NCI-H82 (cell line): Measurements from ENCODE around the gene RPS15.
"Not testable (repeated sequence)": the region's sequence is repeated elsewhere in the genome, so short reads cannot be mapped to it uniquely, and the experiment has no call there.

Source experiments
- DNase-seq: peaks from one replicate; lab custom pipeline; 2025; lab: John Stamatoyannopoulos, UW

The RPS15 gene

DNA sequence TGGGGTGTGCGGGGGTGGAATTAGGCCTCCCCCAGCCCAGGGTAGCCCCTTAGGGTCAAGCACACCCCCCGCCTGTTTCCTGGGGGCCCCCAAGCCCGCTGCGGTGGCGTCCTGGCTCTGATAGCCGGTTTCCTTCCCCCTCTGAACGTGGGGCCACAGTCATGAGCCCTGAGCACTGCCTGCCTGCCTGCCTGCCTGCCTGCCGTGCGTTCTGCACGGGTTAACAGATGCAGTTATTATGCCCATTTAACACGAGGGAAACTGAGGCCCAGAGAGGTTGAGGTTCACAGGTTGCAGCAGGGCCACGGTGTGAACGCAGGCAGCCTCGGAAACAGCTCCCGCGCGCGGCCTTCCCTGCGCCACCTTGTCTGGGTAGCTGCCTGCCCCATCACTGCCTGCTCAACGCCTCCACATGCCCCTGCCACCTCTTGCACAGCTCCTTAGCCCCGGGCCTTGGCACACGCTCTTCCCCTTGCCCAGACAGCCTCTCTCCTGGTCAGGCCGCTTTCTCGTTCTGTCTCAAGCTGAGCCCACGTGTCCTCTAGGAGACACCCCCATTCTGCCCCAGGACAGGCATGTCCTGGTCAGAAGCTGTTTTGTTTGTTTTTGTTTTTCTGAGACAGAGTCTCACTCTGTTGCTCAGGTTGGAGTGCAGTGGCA is 35.7 kb upstream of the RPS15 start:
- no peak for DNase-seq

DNA sequence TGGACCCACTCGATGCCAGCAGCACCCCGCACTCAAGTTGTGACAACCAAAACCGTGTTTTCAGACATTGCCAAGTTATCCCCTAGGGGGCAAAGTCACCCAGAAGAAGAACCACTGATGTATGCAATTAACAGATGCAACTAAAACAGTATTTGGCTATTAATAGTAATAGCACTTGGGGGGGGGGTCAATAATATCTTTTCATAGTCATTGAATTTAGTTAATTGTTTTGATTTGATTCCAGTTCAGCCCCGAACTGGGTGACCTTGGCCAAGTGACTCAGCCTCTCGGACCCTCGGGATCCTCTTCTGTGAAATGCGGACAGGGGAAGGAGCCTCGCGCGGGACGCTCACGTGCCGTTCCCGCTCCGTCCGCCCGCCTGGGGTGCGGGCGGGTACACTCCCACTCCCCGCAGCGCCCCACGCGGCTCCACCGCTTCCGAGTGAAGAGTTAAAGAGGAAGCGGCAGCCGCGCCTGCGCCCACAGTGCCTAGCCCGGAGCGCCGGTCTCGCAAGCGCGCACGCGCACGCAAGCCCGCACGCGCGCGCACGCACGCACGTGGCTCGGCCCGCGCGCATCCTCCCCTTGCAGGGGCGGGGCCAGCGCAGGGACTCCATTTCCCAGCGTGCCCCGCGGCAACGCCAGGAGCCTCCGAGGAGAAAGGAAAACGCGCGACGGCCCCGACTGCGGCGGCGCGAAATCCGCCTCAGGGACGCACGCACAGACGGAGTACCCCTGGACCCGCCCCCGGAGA is 31.2 kb upstream of the RPS15 start:
- DNase-seq: peak; percentile 96

DNA sequence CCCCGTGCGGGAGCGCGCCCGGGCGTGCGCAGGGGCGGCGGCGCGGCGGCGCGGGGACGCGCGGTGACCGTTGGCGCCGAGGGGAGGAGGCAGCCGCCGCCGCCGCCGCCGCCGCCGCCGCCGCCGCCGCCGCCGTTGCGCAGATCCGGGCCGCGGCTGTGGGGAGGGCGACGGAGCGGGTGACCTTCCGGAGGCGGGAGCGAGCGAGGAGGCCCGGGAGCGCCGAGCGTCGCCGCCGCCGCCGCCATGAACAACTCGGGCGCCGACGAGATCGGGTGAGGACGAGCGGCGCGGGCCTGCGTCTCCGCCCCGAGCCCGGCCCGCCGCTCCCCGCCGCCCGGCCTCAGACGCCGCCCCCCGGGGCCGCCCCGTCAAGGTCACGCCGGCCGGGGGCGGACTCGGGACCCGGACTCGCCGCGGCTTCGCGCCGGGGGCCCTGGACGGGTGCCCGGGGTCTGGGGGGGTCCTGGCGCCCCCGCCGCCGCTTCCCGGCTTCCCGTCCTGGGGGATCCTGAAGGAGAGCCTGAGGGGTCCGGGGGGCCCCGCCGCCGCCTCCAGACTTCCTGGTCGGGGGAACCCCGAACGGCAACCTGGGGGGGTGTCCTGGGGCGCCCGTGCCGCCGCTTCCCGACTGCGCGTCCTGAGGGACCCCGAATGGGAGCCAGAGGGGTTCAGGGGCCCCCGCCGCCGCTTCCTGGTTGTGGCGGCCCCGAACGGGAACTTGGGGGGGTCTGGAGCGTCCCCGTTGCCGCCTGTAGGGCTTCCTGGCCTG is 30.5 kb upstream of the RPS15 start, which contains the start of gene DAZAP1:
Gene DAZAP1, plus strand, starts transcription at position 59 of the 772 bp plus-strand sequence. Its CDS starts 188 bp downstream, at position 247.
- no peak for DNase-seq

DNA sequence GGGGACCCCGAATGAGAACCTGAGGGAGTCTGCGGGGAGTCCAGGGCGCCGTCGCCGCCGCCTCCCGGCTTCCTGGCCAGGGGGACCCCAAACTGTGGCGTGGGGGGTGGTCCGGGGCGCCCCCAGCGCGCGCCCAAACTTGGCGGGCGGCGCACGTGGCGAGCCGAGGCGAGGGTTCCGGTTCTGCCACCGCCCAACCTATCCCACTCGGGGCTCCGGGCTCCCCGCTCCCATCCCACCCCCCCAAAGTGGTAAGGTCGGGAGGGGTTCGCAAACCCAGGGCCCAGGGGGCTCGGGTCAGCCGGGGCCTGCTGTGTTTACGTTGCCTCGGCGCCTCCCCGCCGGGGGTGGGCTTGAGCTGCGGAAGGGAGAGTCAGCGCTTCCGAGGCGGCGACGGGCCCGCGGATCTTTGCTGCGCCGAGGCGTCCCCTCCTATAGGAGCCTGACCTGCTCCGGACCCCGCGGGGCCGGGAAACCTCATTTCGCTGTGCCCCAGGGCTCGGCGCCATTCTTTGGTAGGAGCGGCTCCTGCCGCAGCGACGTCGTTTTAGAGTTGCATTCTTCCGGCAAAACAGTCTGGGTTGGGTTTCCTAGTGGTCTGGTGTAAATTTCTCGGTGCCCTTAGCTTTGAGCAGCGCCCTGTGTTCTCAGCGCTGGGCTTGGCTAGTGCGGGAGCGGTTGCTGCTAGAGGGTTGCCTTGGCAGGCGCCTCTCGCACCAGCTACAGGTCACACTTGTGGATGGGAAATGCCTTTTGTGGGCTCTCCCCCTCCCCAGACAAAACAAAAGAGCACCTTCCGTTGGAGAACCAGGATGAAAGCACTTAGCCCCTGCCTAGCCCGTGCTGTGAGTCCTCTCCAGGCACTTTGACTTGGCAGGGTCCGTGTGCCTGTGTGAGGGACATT is 29.6 kb upstream of the RPS15 start:
- peak; percentile 20 for DNase-seq

DNA sequence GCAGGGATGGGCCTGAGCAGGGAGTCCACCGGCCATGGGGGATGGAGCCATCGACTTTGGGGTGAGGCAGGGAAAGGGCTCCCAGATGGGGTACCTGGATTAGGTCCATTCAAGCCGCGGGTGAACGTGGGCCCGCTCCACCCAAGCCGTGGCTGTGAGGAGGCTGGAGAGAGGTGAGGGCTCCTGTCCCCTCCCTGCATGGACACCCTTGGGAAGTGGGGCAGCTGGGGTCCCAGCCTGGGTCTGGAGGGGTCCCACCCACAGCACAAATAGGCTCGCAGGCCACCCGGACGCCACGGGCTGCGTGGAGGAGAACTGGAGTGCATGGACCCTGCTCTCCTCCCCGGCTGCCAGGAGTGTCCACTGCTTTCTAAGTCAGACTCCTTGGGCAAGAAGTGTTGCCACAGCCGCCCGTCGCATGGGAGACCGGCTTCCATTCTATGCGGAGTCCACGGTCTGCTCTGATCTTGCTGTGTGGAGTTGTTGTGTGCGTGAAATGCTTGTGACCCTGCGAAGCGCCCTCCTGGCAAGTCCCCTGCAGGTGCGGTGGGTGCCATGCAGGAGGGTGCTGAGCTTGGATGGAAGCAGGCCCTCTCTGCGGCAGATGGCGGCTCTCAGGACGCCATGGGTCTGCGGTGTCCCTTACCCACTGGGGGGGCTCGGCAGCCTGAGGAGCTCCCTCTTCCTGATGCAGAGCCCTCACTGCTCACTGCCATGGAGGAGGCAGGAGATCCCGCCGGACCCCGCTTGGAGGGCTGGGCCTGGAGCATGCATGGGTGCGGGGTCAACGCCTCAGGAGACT is 28.8 kb upstream of the RPS15 start:
- no peak for DNase-seq

DNA sequence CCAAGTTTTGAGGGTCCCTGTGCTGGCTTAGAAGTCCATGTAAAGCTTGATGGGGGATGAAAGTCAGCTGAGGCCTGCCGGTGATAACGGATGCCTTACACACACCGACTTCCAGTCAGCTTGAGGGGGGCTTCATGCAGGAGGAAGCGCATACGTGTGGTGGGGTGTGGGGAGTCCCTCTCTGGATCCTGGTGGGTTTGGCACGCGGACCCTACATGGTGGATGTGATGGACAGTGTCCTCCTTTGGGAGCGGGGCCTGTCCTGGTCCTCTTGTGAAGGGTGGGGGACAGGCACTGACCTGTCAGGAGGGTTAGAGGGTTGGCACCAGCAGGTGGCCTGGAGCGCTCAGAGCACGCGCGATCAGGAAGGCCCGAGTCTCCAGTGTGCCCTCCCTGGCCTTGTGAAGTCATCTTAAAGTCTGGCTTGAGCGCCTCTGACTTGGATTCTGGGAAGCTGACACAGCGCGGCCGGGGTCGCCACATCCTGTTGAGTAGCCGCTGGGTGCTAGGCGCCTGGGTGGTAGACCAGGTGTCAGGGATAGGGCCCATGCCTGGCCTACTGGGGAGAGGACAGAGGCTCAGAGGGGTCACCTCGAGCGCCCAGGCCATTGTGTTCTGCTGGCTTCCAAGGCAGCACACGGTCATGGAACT is 27.9 kb upstream of the RPS15 start:
- DNase-seq: no peak

DNA sequence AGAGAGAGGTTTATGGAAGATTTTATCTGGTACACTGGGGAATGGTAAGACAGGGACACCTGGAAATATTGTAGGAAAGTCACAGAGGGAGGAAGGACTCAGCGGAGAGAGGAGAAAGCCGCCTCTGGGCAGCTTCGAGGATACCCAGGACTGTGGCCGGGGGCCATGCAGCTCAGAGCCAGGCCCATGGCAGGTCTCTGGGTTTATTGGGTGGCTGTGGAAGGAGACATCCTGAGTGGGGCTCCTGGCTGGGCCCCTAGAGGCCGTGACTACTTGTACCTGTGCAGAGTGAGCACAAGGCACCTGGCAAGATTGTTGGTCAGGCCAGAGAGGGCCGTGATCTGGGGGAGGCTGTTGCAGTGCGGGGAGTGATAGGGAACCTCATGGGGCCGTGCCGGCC is 27.4 kb upstream of the RPS15 start:
- DNase-seq: no peak

DNA sequence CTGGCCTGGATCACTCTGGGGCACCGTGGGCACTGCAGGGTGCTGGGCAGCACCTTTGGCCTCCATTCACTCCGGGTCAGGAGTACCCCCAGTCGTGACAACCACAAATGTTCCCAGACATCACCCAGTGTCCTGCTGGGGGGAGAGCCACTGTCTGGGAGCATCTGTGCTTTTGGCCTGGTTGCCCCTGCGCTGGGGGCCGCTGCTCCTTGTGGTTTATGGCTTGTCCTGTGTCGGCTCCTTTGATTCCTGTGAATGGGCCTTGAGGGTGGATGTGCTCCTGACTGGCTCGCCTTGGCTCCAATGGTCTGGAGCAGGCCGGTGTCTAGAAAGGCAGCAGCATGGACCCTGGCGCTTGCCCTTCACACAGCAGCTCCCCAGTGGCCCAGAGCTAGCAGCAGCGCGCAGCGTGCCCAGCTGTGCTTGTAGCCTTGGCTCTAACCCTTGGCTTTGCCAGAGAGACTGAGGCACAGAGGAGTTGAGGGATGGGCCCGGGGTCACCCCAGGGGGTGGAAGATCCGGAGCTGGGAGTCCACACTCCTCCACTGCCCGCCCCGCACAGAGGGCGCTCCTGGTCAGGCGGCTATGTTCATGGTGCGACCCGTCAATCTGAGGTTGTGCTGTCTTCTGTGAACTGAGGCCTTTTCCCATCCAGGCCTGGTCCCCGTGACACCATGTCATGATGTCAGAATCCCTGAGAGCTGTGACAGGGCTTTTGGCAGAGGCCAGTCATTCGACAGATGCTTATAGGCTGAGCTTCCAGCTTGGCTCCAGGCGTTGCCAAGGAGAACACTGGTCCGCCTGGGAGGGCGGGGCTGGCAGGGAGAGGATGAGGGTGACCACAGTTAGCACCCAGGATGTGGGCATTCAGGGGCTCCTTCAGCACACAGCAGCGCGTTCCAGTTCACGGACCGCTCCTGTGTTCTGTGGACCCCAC is 26.7 kb upstream of the RPS15 start:
- DNase-seq: peak; percentile 24

DNA sequence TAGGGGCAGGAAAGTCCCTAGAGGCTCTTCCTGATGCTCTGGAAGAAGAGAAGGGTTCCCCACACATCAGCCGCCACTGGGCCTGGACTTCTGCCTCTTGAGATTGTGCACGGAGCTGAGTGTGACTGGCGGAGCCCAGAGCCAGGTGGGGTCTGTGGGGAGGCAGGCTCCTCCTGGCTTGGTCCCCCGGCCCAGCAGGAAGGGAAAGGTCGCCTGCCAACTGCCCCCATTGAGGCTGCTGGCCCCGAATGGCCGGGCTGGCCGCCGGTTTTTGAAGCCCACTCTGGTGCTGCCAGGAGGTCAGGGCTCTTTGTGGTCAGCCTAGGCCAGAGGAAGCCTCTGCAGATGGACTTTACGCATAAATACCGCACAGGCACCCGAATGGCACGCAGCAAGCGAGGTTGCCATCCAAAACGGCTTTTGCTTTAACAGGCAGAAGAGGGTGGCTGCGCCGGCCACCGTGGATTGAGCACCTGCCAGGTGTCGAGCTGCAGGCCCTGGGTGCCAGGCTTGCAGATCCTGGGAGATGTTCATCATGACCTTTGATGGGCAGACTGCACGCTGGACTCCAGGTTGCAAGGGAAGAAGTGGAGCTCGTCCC is 25.8 kb upstream of the RPS15 start:
- no peak for DNase-seq

DNA sequence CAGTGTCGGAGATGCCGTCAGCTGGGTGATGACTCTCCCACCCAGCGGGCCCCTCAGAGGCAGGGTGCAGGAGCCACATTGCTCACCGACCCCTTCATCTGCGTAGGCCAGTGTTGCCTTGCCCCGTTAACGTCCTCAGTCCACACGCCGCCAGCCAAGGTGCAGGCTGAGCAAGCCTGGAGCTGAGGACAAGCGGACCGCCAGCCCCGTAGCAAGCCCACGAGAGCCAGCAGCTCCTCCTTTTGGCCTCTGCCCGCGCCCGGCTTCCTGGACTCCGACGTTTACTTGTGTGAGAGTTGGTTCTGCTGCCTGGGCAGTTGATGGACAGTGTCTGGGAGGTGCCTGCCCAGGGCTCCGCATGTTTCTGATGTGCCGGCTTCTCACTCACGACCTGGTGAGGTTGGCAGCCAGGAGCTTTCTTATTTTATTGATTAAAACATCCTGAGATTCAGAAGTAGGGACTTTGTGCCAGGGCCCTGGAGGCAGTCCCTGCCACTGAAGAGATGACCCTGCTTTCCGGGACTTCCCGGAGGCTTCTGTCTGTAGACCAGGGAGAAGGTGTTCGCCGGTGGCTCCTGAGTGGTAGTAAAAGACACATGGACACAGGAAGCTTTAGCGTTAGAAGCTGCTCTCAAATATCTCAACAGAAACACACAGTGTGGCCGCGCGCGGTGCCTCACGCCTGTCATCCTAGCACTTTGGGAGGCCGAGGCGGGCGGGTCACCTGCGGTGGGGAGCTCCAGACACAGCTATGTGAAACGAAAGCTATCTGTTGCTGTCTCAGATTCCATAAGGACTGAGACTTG is 25.0 kb upstream of the RPS15 start:
- no peak for DNase-seq

DNA sequence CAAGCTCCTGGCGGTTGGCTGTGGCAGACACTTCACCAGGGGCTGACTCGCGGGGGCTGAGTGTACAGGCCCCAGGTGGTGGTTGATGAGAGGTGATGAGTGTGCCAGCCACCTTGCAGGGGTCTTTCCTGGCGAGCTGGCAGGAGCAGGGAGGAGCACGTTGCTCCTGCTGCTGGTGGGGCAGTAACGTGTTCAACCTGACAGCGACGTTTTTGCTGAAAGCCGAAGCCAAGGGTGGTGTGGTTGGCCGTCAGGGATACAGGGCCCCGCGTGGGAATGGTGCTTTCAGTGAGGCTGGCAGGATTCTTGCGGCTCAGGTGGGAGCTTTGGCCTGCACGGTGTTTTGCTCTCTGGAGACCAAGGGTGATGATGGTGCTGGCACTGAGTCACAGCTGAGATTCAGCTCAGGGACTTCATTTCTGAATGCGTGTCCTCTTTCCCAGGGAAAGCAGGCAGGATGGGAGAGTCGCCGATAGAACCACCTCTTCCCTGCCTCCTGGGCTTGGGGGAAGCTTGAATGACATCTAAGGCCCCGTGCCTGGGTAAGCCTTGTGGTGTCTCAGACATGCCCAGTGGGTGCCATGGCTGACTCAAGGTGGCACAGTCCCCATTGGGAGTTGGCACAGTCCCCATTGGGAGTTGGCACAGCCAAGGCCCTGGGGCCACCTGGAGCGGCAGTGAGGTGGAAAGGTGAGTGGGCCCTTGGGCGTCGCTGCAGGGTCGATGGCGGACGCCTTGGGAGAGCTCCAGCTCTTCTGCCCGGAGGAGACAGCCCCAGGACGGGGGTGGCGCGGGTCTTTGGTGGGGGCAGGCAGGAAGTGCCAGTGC is 22.0 kb upstream of the RPS15 start:
- no peak for DNase-seq

DNA sequence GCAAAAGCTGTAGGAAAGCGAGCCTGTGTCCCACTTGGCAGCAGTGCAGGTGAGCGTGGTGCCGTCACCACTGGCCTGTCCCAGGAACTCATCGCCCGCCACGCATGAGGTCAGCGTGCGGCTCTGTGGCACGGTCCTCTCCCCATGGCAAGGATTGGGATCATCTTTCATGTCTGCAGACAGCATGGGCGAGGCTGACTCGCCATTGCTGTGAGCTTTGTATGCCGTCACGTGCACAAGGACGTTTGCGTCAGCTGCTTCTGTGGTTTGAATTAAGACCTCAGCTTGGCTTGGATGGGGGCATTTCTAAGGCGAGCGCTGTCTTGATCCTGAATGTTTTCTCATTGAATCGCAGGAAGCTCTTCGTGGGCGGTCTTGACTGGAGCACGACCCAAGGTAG is 21.1 kb upstream of the RPS15 start:
- DNase-seq: no peak

DNA sequence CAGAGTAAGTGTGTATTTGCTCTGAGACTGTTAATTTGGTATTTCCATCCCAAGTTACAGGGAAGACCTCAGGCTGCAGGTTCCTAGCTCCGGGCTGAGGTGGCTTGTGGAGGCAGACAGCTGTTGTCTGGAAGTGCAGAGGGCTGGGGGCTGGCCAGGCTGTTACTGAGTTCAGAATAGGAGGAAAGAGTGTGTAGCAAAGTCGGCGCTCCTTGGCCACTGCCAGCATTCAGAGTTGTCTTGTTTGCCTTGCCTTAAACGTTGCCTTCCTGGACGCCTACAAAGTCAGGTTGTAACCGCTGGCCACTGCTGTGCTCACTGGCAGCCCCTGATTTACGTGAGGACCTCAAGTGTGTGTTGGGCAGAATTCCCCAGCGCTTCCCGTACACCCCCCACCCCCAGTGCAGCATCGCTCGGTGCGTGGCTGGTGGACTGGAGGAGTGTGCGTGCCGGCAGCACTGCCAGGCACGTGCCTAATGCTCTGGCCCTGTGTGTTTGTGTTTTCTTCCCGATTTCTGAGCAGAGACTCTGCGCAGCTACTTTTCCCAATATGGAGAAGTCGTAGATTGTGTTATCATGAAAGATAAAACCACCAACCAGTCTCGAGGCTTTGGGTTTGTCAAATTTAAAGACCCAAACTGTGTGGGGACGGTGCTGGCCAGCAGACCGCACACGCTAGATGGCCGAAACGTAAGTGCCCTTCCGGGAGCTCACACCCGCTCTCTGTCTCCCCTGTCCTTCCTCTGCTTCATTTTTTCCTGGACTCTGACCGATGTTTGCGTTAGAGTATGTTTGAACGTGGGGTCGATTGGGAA is 20.3 kb upstream of the RPS15 start:
- no peak for DNase-seq

DNA sequence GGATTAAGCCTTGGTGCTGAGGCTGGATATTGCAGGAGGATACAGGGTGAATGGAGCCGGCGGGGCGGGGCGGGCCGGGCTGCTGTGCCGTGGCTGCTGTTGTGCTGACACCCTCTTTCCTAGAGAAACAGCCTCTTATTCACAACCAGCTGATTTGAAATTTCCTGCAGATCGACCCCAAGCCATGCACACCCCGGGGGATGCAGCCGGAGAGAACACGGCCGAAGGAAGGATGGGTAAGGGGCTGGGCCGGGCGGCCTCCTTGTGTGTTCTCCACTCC is 19.8 kb upstream of the RPS15 start:
- no peak for DNase-seq

DNA sequence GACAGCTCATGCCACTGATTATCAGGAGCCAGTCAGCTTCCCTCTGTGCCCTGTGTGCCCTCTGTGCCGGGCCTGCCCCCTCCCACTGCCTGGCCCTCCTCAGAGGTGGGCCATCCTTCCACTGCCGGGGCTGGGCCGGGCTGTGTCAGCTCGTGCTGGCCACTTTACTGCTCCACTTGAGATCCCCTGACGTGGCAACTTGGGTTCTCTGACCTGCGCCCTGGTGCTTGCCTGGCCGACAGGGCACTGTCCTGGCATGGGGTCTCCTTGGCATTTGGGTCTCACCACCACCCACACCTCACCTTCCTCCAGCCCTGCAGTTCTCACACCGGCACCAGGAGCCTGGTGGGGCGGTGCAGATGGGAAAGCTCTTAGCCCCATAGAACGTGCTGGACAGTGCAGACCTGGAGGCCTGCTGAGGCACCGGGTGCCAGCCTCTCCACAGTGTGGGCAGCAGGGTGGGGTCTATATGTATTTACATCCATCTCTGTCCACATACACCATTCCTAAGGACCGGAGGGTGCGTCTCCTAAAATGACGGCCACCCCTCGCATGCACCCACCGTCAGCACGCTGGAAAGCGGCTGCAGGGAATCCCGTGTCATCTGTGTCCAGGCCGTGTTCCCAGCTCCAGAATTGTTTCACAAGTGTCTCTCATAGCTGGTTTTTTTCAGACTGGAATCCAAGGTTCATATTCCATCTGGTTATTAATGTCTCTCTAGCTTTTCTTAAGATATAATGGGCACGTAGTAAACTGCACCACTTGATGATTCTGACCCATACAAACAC is 19.1 kb upstream of the RPS15 start:
- DNase-seq: no peak

DNA sequence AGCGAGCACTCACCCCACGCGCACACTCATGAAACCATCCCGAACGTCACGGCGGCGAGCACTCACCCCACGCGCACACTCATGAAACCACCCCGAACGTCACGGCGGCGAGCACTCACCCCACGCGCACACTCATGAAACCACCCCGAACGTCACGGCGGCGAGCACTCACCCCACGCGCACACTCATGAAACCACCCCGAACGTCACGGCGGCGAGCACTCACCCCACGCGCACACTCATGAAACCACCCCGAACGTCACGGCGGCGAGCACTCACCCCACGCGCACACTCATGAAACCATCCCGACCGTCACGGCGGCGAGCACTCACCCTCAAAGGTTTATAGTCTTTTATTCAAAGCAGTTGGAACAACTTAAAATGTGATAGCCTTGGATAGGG is 18.1 kb upstream of the RPS15 start:
- DNase-seq: not testable (repeated sequence)
